Esophagus muscularis mucosa (tissue), 3 donors: ENCODE measurements around the gene NUP214.

Experiments used
- CTCF ChIP-seq, 3 experiments: fragments of 200-600 bp in 2 of 3; fragments of 450-650 bp in 1 of 3; sonication (generic) in 2 of 3; IDR thresholded peaks; one replicate each; pipeline ENCODE4 v1.5.1; 2017 to 2019; ENCODE audit warnings: antibody characterized with exemption in 3 of 3, mild to moderate bottlenecking in 2 of 3, moderate library complexity in 1 of 3
- POLR2AphosphoS5 ChIP-seq, 2 donors: sonication (generic); formaldehyde crosslinking; IDR thresholded peaks; one replicate each; pipeline ENCODE4 v1.6.1; 2017; ENCODE audit warnings: antibody characterized with exemption in 2 of 2

GRCh38 chr9:131167936-131168335 lies 42.5 kb downstream of the NUP214 start:
- TF ChIP-seq CTCF (IDR thresholded peaks at IDR 0.05) (no peak), POLR2AphosphoS5 (IDR thresholded peaks at IDR 0.05) (no peak)
